Medulla oblongata (tissue), 1 donor: Measurements from ENCODE around the gene LRP1B.

ENCODE experiments used
- DNase-seq: peaks from one replicate; pipeline ENCODE4 v3.0.0-alpha.2; 2015; ENCODE audit errors: extremely low spot score

LRP1B gene

DNA sequence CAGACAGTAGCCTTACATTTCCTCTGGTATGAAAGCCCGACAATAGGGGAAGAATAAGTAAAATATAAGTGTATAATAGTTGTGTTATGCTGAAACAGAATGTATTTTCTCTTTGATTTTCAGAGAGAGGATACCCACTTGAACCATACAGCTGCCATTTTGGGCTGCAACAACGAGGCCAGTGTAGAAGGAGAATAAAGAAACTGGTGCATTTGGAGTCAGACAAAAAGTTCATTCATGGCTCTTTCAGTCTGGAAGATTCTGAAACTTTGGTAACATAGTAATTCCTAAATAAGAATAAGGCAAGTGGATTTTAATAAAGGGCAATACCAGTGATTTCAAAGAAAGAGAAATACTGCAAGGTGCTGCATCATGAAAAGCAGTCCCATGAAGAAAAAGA is 610.9 kb downstream of the LRP1B start:
- peak; percentile 69 for DNase-seq

DNA sequence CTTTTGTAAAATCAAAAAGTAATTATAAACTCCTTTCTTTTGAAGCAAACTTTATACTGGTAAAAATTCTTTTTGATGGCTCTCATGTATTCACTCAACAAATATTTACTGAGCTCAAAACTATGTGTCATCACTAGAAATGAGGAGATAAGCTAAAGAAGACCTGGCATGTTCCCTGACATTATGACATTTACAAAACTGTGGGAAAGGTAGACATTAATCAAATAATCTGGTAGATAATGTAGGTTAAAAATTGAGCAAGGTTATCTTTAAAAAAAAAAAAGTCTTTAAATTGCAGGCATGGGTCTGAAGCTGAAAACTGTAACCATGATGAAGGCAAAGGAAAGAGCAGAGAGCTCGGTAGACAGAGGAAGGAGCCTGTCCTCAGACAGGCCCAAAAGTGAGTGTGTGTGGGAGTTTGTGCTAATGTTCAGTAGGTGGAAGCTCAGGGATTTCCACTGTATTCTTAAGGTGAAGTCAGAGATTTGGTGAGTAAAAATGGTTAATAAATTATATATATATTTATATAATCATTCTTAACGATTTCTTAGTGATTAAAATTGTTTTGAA is 612.9 kb downstream of the LRP1B start:
- DNase-seq: no peak

DNA sequence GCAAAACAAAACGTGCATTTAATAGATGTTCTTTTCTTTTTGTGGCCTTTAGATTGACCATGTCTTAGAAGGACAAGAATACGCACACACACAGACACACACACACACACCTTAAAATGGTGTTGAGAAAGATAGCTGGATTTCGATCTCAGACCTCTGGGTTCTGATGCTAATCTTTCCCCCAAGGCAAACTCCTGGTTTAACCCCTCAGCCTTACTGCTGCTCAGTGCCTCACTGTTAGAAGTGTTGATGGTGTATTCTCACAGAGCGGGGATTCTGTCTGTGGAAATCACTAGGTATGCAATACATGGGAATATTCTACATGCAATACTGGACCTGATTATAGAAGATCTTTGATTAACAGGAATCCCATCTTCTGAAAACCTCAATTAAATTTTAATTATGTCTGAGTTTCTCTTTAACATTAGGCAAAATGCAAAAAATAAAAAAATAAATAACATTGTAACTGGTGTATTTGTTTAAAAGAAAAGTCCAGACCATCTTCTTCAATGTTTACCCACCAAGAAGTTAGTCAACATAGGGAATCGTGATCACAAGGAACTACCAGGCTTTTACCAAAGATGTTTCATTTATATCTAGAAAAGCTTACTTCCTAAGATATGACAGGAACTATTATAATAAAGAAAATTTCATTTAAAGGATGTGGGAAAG is 613.5 kb downstream of the LRP1B start:
- DNase-seq: no peak

DNA sequence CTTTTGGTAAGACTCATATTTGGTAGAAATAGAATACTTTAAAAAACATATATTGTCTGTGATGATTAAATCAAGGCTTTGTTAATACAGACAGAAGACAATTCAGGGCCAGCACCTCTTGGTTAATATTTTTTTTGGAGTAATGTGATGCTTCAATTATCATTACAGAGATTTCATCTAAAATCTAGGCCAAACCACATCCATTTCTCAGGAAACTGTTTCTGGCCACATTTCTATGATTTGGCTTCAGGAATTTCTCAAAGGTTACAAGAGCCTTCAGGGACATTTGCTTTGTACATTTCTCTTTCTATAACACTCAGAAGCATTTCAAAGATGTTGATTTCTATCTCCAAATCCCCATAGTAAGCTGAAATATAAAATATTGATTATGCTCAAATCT is 614.9 kb downstream of the LRP1B start:
- no peak for DNase-seq

DNA sequence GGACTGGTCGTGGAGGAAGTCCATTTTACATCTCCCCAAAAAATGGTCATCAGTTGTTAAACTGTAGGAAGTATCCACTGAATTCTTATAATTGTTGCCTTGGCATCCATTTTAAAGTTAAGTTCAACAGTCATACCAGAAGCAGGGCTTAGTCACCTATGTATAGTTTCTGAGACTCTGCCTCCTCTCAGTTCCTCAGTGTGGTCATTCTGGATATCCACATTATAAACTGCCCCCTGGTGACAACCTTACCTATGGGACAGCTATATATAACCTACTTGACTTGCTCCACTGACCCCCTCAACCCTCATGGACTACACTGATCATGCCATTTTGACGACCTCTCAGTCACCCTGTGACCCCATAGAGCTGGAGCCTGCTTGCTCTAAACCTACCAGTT is 617.0 kb downstream of the LRP1B start:
- no peak for DNase-seq

DNA sequence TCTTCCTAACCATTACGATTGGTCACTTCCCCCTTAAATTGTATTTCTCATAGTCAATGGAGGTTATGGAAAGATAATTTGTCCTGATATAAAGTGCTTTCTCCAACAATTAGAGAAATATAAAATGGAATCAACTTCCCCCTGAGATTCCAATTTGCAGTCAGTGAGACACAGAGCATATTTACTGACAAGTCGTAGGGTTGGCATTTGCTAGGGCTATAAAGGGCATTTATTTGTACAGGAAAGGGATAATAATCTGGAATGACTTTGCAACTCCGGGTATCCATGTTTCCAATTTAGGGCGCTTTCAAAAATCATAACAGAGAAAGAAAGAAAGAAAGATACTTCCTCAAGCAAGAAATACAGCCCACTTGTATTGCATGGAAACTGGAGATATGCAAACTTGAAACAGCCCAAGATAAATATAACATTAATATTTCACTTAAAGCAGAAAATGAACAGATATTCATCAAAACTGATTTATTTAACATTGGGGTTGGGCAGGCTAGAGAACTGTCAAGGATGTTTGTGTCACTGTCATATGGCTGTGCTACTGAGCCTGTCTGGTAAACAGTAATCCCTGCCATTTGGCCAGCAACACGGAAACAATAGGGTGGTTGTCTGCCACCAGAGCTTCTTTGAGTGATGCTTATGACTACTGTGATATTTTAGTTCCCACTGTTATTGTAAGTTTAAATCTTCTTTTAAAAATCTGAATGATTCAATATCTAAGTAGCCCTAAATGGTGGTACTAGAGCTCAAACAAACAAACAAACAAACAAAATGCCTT is 621.8 kb downstream of the LRP1B start:
- DNase-seq: peak; percentile 84

DNA sequence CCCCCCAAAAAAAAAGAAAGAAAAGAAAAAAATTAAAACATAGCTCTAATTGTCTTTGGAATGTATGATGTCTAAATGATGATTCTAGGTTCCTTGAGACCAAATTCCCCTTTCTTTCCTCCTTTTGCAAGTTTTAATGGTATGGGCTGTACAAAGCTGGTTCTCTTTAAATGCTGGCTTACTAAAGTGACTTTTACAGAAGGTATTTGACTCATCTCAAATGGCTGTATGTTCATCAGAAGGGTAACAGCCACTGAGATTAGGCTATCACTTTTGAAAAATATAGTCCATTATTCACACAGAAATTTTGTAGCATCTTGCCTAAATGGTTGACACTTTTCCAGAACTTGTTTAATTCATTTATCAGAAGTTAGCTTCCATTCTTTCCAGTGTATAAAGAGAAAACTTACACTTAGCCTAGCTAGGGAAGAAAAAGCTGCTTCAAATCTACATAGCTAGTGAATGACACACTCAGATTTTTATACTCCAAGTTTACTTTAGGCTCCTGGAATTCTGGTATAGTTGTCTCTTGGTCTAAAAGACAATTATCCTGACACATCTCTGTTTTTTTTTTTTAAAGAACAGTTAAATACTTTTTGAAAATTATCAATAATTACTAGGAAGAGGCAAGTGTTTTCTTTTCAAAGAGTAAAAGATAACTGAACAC is 622.6 kb downstream of the LRP1B start:
- DNase-seq: no peak

DNA sequence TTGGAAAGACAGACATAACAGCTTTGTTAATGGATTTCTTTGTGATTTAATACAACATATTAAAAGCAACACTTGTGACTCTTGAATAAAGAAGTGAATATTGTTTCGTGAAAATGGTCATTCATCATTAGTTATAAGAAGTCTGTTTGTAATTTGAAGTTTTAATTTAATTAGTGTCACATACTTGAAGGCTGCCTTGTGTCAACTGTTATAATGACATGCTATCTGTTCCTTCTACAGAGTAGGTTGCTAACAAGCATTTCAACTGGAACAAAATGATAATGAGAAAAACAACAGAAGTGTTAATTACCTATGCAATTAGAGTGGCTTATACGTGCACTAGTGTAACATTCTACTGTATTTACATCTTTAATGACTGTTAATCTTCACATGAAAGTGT is 624.7 kb downstream of the LRP1B start:
- DNase-seq: no peak

DNA sequence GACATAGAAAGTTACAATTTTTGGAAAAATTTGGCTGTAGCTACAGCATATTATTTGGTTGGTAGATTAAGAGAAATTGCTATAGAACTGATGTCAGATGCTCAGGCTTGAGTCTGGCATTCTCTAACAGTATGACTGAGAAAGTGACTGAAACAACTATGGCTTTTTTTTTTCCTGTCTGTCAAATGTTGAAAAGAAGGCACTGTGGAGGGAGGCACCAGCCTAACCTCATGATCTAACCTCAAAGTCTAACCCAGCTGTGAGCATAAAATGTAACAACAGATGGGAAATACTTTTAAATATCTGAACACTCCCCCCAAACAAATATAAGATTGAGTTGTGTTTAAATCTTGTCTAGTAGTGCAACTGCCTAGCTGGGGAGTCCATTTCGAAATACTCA is 629.1 kb downstream of the LRP1B start:
- no peak for DNase-seq

DNA sequence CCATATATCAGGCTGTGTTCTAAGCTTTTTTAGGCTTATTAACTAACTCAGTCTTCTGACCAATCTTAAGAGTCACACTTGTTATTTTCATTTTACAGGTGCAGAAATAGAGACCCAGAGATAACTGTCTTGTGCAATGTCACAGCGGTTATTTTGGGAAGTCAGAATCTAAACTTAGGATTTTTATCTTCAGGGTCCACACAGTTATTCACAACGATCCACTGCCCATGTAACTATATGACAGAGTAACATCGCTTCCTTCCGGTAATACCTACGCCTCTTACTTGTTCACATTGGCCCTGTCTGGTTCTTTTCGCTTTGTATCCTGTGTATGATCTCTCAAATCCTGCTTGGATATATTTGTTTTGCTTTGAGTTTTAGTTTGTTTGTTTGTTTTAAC is 631.7 kb downstream of the LRP1B start:
- no peak for DNase-seq

DNA sequence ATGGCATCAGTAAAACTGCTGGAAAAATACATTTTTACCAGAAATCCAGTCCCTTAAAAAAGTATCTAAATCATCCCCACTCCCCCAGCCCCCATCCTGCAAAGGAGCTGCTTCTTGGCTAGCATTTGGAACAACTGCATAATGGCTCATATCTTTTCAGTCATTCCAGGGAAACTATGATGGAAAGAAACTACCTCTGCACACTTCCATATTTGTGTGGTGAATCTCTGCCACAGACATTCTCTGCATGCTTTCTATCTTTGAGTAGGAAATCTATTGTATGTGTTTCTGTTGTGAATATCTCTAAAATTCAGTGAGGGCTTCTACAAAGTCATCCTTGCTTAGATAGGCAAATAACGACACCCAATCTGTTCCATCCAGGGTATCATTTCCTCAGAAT is 632.3 kb downstream of the LRP1B start:
- DNase-seq: no peak

DNA sequence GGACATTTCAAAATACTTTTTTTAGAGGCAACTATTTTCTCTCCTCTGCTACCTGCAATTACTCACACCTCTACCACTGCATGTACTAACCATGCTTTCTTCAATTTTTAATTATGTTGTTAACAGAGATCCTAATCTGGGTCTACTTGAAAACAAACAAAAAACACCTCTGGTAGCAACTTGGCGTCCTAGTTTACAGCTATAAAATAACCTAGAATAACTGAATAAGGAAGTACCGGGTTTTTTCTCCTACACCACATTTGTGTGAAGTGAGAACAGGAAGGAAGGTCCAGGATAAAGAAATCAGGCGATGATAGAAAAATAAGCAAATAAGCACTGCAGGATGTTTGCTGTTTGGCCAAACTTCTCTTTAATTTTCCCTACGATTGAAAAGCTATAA is 633.5 kb downstream of the LRP1B start:
- no peak for DNase-seq

DNA sequence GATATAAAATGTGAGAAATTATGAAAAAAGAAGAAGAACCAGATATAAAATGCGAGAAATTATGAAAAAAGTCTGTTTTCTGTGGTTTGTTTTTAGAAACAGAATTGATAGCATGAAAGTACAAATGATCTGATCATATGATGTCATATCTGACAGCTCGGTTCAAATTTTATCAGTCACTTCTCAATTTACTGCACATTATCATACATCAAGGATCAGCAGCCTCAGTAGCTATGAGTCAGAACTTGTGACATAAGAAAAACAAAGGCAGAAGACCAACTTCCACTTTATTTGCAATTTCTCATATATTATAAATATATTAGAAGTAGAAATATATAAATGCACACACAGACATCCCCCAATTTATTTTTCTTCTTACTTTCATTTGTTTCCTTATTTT is 634.0 kb downstream of the LRP1B start:
- DNase-seq: no peak

DNA sequence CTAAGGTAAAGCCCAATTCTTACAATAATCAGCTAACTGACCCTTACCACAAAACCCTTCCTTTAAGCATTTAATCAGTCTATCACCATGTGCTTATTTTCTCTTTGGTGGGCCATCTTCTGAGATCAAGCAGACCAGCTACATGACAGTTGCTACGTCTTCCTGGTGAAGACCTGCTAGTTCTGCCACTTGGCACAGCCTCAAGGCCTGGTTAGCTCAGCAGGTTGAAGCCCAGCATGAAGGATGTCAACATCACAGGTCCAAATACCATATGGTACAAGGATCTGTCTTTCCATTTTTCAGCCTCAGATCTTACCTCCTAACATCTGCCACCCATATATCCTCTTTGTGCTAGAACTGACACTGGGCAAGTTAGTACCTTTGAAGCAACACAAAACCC is 636.9 kb downstream of the LRP1B start:
- DNase-seq: no peak

DNA sequence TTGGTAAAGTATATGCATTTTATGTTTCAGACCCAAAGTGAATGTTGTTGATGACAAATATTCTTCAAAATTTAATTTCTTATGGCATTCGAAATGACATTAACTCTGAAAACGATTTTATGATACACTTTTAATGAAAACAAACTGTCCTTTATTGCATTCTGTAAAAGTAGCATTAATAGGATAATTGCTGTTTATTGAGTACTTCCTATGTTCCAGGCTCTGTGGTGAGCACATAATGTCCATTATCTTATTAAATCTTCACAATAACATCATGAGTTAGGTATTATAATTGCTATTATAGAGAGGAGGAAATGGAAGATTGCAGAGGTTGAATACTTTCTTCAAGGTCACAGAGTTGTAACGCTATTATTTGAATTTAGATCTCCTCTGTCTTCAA is 638.0 kb downstream of the LRP1B start:
- DNase-seq: no peak

DNA sequence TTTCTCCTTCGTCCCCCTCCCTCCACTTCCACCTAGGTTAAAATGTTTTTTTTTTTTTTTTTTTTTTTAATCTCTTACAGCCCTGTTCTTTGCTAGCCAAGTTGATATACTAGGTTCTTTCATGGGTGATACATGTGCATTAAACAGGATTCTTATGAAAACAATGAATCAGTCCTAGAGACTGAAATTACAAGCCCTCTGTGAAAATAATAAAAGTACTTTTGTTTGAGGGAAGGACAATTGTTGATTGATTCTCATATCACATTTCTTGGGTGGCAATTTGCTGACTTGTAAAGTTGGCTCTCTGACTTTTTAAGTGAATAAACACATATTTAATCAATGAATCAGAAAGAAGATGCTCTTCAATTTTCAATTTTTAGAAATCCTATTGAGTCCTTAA is 639.9 kb downstream of the LRP1B start:
- DNase-seq: peak; percentile 52

DNA sequence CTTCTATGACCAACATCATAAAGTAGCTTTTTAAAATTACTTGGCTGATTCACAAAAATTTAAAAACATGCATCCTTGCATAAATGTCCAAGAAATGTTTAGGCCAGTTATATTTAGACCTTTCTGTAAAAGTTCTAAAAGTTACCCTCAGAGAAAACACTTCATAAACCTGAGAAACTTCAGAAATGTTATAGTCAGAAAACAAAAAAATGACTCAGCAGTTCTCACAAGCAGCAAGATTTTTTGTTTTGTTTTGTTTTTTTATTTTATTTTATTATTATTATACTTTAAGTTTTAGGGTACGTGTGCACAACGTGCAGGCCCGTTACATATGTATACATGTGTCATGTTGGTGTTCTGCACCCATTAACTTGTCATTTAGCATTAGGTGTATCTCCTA is 648.1 kb downstream of the LRP1B start:
- no peak for DNase-seq

DNA sequence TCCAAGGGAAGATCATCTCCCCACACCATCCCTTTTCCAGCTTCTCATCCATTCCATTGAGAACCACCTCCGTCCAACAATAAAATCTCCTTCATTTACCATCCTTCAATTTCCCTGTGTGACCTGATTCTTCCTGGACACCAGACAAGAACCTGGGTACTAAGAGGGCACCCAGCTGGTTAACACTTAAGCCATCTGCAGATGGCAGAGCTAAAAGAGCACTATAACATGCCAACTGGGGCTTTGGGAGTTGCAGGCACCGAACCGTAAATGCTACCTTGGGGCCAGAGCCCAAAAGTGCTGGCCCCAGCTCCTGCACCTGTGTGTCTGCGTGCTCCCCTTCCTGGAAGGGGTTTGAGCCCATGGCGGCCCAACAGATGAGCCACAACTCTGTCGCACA is 655.0 kb downstream of the LRP1B start:
- DNase-seq: no peak

DNA sequence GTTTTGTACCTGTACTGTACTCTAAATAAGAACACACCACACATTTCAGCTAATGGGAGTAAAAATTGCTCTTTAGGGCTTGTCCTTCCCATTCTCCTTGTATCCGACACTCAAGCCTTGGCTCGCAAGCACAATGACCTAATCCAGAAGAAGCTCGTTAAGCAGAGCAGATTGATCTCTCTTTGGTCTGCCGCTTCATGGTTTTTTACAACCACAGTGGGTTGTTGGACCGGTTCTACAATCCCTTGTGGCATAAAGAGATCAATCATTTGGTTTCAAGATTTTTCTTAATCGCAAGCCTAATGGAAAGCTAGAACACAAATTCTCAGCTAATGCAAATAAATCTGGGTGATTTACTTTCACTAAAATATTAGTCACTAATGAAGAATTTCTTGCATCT is 662.1 kb downstream of the LRP1B start:
- no peak for DNase-seq

DNA sequence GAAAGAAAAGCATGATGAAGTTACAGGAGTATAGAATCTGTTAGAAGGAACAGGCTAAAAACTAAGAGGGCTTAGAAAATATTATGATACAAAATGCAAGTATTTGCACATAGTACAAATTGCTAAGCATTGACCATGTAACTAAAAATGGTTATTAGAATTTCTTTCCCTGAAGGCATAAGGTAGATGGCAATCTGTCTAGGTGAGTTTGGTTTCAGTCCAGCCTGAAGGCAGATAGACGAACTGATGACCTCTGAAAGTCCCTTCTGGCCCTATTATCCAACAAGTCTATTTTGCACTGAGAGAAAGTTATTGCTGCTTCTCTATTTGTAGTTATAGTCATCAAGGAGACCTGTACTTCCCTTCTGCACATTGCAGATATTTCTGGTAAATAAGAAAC is 663.5 kb downstream of the LRP1B start:
- no peak for DNase-seq

DNA sequence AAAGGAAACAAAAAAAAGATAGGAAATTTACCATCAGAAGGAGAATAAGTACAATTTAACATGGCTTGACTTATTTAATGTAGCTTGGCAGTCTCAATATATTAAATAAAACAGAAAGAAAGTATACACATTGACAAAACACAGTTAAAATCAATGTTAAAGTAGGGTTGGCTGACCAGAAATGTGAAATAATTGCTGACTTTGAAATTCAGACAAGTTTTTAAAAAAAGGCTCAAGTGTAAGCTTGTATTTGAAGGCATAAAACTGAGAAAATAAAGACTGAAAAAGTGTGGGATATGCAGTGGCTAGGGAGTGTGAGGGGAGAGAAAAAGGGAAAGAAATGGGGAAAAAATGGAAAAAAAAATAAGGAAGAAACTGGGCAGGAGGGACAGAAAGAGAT is 665.8 kb downstream of the LRP1B start:
- no peak for DNase-seq

DNA sequence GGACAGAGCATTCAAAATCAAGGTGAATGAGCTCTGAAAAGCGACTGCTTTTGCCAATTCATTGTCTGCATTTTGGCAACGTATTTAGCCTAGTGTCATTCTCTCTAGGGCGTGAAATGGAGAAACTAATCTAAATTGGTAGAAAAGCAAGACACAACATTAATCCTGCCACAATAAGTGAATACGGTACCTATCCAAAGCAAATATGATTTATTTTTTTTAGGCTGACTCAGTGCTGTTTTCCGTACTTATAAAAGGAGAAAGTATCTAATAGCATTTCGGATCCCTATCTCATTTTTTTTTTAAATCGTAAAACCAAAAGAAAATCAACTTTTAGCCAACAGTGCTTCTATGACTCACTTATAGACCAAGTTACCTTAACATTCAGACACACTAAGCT is 672.5 kb downstream of the LRP1B start:
- no peak for DNase-seq

DNA sequence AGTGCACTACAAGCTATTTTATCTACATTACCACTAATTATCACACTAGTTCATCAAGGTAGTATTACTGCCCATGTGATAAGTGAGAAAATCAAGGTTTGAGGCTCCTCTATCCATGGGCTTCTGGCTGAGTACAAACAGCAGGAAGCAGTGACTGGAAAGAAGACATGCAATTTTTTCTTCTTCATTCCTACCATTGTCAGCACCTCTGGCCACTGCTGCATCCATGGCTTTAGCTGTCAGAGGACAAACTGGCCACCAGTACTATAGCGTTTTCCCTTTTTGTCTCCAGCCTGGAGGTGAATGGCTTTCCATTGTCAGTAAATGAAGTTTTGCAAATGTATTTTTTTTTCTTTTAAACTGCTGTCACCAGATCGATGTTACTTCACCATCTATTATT is 674.9 kb downstream of the LRP1B start:
- no peak for DNase-seq
